KMS-11 (cell line): ENCODE results near the gene ADCY5.

Source experiments
- H2AFZ ChIP-seq: fragments of 200-600 bp; sonication (generic); 2 replicates; pipeline ENCODE4 v1.6.1; 2016; ENCODE audit warnings: antibody characterized with exemption, mixed run types, low read depth
- H3K27ac ChIP-seq: fragments of 200-600 bp; sonication (generic); 2 replicates; pipeline ENCODE4 v1.6.1; 2016; ENCODE audit warnings: mild to moderate bottlenecking, mixed run types
- H3K27me3 ChIP-seq: fragments of 200-600 bp; sonication (generic); 2 replicates; pipeline ENCODE4 v1.6.1; 2017; ENCODE audit warnings: mild to moderate bottlenecking, low read depth, mixed run types, moderate library complexity; ENCODE audit not compliant: insufficient read depth
- H3K36me3 ChIP-seq: fragments of 200-600 bp; sonication (generic); 2 replicates; pipeline ENCODE4 v1.6.1; 2017; ENCODE audit warnings: mild to moderate bottlenecking, mixed run types; ENCODE audit not compliant: insufficient read depth
- H3K4me1 ChIP-seq: fragments of 200-600 bp; sonication (generic); 2 replicates; pipeline ENCODE4 v1.6.1; 2016; ENCODE audit warnings: mild to moderate bottlenecking, low read depth, mixed run types; ENCODE audit not compliant: poor library complexity, severe bottlenecking
- H3K4me2 ChIP-seq: fragments of 200-600 bp; sonication (generic); 2 replicates; pipeline ENCODE4 v1.7.0; 2016; ENCODE audit warnings: mild to moderate bottlenecking, mixed run types
- H3K4me3 ChIP-seq: fragments of 200-600 bp; sonication (generic); IDR thresholded peaks from 2 replicates; pipeline ENCODE4 v1.6.1; 2017; ENCODE audit warnings: low read depth, low read length, mixed read lengths; ENCODE audit not compliant: insufficient read depth
- H3K79me2 ChIP-seq: fragments of 200-600 bp; sonication (generic); 2 replicates; pipeline ENCODE4 v1.6.1; 2016; ENCODE audit warnings: low read depth, mixed run types; ENCODE audit not compliant: insufficient read depth
- H3K9ac ChIP-seq: fragments of 200-600 bp; sonication (generic); 2 replicates; pipeline ENCODE4 v1.6.1; 2016; ENCODE audit warnings: mild to moderate bottlenecking, mixed run types
- H4K20me1 ChIP-seq: fragments of 200-600 bp; sonication (generic); 2 replicates; pipeline ENCODE4 v1.6.1; 2016; ENCODE audit warnings: mild to moderate bottlenecking, mixed run types; ENCODE audit not compliant: insufficient read depth
- CTCF ChIP-seq: fragments of 200-600 bp; sonication (generic); conservative IDR thresholded peaks from 2 replicates; pipeline ENCODE4 v1.6.1; 2017; ENCODE audit warnings: low read depth, mild to moderate bottlenecking, antibody characterized with exemption, low read length, moderate library complexity, mixed read lengths

The ADCY5 gene

DNA sequence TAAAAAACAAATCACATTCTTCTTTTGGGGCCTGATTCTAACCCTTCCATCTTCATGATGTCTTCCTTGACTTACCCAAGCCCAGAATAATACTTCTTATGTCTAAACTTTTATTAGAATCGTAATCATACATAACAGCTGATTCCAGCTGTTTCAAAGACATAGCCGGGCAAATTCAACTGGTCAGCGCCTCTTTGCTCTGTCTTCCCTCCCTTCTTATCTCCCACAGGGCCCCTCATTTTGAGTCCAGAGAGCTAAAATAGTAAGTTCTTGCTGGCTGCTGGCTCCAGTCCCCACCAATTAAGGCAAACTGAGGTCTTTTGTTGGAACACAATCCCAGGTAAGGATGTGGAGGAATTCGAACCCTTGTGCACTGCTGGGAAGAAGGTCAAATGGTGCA lies 108.6 kb downstream of the ADCY5 start:
- Histone ChIP-seq H3K4me2 (no peak overlapping the region), H4K20me1 (no peaks in the 10 kb centered on the region), H3K4me1 (peaks cover 7% of the 10 kb centered on the region), H3K79me2 (no peaks in the 10 kb centered on the region), H3K27me3 (no peaks in the 10 kb centered on the region), H3K9ac (no peak overlapping the region), H3K27ac (no peak overlapping the region), H2AFZ (no peak overlapping the region), H3K36me3 (no peaks in the 10 kb centered on the region), H3K4me3 (no peak overlapping the region)
- TF ChIP-seq CTCF = no peak

- Histone ChIP-seq H3K79me2 (no peaks in the 10 kb centered on the region), H3K4me2 (no peak overlapping the region), H3K4me1 (peaks cover 5% of the 10 kb centered on the region), H3K27me3 (no peaks in the 10 kb centered on the region), H3K4me3 (no peak overlapping the region), H3K36me3 (no peaks in the 10 kb centered on the region), H4K20me1 (no peaks in the 10 kb centered on the region), H2AFZ (no peak overlapping the region), H3K9ac (no peak overlapping the region), H3K27ac (no peak overlapping the region)
- no peak for TF ChIP-seq CTCF
Observed at GRCh38 chr3:123339302-123339701, 109.6 kb downstream of the ADCY5 start.

- no peak overlapping the region for H3K4me3 ChIP-seq
- H3K36me3 ChIP-seq = no peaks in the 10 kb centered on the region
- no peaks in the 10 kb centered on the region for H3K4me1 ChIP-seq
- no peaks in the 10 kb centered on the region for H4K20me1 ChIP-seq
- no peaks in the 10 kb centered on the region for H3K27me3 ChIP-seq
- no peak overlapping the region for H3K4me2 ChIP-seq
- no peaks in the 10 kb centered on the region for H3K79me2 ChIP-seq
- no peak for TF ChIP-seq CTCF
- H3K27ac ChIP-seq = no peak overlapping the region
- H2AFZ ChIP-seq = no peak overlapping the region
- H3K9ac ChIP-seq = no peak overlapping the region
Observed at GRCh38 chr3:123338620-123339061, 110.2 kb downstream of the ADCY5 start.

DNA sequence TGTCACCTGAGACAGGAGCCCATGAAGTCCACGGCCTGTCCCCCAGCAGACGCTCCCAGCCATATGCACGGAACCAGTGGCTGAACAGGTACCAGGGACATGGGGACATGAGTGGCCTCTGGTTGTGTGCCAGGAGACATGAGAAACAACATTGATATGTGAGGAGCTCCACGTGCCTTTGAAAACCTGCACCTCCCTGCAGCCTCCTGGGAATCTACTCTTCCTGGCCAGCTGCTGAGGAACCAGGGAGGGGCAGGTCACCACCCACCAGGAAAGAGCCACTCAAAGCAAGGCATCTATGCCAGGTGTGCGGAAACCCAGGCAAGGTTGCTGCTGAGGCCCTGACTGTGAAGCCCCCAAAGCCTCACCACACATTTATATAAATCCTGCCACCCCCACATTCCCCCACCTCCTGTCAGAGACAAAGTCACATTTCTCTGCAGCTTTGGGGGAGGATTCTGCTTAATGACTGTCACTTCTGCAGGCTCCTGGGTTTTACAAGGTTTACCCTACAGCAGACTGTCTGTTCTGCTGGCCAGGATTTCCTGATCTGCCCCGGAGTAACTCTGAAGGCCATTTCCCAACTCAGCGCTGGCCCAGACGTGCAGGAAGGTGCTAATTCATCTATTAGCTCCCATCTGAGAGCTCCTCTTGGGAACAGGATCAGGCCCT lies 110.8 kb downstream of the ADCY5 start:
- H3K79me2 ChIP-seq = no peaks in the 10 kb centered on the region
- no peaks in the 10 kb centered on the region for H3K4me1 ChIP-seq
- no peaks in the 10 kb centered on the region for H4K20me1 ChIP-seq
- H3K36me3 ChIP-seq = no peaks in the 10 kb centered on the region
- no peak overlapping the region for H3K27ac ChIP-seq
- H3K4me2 ChIP-seq = no peak overlapping the region
- H2AFZ ChIP-seq = no peak overlapping the region
- H3K9ac ChIP-seq = no peak overlapping the region
- no peak for TF ChIP-seq CTCF
- no peak overlapping the region for H3K4me3 ChIP-seq
- H3K27me3 ChIP-seq = no peaks in the 10 kb centered on the region
